ENCODE measurements around the gene RHBDD2. TPM values are rescaled to one million over a fixed set of nuclear protein-coding genes. Genes with fewer than 3 reads are reported as not detected.
"Not testable (repeated sequence)": the region's sequence is repeated elsewhere in the genome, so short reads cannot be mapped to it uniquely, and the experiment has no call there.

Gene RHBDD2
- total RNA-seq, 8 experiments from 2014 or later, result 44.1 to 157 (median 73.2) TPM

- 73 to 100% (median 93%) methylated on average over 2 to 8 of the region's 13 CpGs; no CpG with 5 or more reads in 4 of the 10 experiments for WGBS, 10 experiments
- H3K4me1 ChIP-seq (replicated peaks in 1 of 2), result peaks cover 8 to 16% of the 10 kb centered on the region in 2 donors
- in situ Hi-C loops (cut with MboI; ENCODE audit: low pct_unique_long_range_greater_than_20kb in 2 of 9, low sequenced_read_pairs in 9 of 9, unreplicated experiment in 9 of 9); H3K4me3 ChIP-seq; ATAC-seq (replicated peaks in 6 of 8); H3K27ac ChIP-seq: not testable (repeated sequence)
These were observed 4.5 kb downstream of the RHBDD2 start for GRCh38 chr7:75883265-75883824.

DNA sequence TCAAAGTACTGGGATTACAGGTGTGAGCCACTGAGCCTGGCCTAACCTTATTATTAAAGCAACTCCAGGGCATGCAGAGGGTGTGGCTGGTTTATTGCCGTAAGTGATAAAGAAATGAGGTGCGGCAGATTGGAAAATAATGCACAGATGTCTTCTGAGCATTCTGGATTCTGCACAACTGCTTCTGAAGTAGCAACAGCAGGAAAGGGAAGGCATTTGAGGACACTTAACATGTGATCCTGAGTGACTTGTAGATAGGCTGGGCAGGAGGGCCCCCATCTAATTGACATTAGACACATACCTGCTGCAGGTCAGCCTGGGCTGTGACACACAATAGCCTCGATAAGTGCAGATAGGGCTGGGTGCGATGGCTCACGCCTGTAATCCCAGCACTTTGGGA lies 5.6 kb downstream of the RHBDD2 start:
- ATAC-seq (replicated peaks in 6 of 8), result peak in 1 of 8 experiments; percentile 12
- no peak overlapping the region for H3K4me3 ChIP-seq
- in situ Hi-C loops (cut with MboI; ENCODE audit: low pct_unique_long_range_greater_than_20kb in 2 of 9, low sequenced_read_pairs in 9 of 9, unreplicated experiment in 9 of 9), result no loop called here
- H3K4me1 ChIP-seq (replicated peaks in 1 of 2), result peaks cover 11 to 21% of the 10 kb centered on the region in 2 donors
- no peak overlapping the region for H3K27ac ChIP-seq
- 83 to 100% (median 96%) methylated on average over 1 to 5 of the region's 5 CpGs; no CpG with 5 or more reads in 6 of the 10 experiments for WGBS, 10 experiments

DNA sequence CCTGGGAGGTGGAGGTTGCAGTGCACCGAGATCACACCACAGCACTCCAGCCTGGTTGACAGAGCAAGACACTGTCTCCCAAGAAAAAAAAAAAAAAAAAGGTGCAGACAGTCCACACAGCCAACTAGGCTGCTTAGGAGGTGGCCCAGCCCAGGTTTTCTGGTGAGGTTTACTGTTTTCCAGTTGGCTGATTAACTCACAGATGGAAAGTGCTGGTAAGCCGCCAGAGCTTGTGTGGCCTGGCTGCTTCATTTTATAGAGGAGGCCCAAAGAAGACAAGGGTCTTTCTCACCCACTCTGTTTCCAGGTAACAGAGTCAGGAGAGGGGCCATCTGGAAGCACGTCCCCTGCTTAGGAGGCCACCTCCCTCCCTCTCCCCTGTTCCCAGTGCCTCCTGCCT lies 6.2 kb downstream of the RHBDD2 start:
- Histone ChIP-seq H3K27ac (no peak overlapping the region), H3K4me1 (replicated peaks in 1 of 2) (peaks cover 17 to 26% of the 10 kb centered on the region in 2 donors), H3K4me3 (no peak overlapping the region)
- in situ Hi-C loops (cut with MboI; ENCODE audit: low pct_unique_long_range_greater_than_20kb in 2 of 9, low sequenced_read_pairs in 9 of 9, unreplicated experiment in 9 of 9), result no loop called here
- WGBS, 10 experiments, result 67 to 100% (median 90%) methylated on average over 1 to 3 of the region's 3 CpGs; no CpG with 5 or more reads in 6 of the 10 experiments
- ATAC-seq (replicated peaks in 6 of 8), result no peak

- in situ Hi-C loops (cut with MboI; ENCODE audit: low pct_unique_long_range_greater_than_20kb in 2 of 9, low sequenced_read_pairs in 9 of 9, unreplicated experiment in 9 of 9), result no loop called here
- H3K4me3 ChIP-seq, result no peak overlapping the region
- H3K27ac ChIP-seq, result no peak overlapping the region
- ATAC-seq (replicated peaks in 6 of 8), result peak in 3 of 8 experiments; percentile 8 to 12 (median 8)
- 89 to 100% (median 100%) methylated on average over 1 to 7 of the region's 13 CpGs; no CpG with 5 or more reads in 2 of the 10 experiments for WGBS, 10 experiments
- peaks cover 13% of the 10 kb centered on the region in 2 donors for H3K4me1 ChIP-seq (replicated peaks in 1 of 2)
These were observed 9.0 kb downstream of the RHBDD2 start for GRCh38 chr7:75887669-75888369.

DNA sequence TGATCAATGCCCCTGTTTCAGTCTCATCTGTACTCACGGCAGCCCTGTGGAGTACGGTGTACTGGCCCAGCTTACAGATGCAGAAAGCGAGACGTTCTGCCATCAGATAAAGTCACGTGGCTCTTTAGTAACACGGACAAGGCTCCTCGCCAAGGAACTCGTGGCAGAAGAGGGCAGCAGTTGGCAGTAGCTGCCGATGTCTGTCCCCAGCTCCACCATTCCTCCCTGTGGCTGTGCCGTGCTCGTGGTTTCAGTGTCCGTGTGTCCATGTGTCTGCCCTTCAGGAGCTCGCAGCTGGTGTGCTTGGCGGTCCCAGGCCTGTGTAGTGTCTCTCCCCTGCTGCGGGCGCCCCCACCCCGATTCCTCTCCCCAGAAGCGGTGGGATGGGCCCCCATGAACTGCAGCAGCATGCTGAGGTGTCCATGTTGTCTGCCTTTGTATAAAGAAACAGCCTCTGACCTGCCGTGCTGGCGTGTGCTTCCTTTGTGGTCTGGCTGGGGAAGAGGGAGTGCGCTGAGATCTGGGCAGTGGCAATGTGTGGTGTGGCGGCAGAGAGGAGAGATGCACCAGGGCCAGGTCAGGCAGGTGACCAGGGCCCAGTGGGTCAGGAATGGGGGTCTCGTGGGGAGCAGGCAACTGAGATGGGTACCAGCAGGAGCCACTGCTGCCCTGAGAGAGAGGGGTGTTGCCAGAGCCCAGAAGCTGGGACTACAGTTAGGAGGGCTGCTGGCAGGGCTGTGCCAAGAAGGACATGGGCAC lies 9.8 kb downstream of the RHBDD2 start:
- peak in 4 of 8 experiments; percentile 12 to 21 (median 14) for ATAC-seq (replicated peaks in 6 of 8)
- Histone ChIP-seq H3K27ac (no peak overlapping the region), H3K4me3 (no peak overlapping the region), H3K4me1 (replicated peaks in 1 of 2) (peaks cover 13% of the 10 kb centered on the region in 2 donors)
- 40 to 100% (median 95%) methylated on average over 1 to 5 of the region's 23 CpGs; no CpG with 5 or more reads in 4 of the 10 experiments for WGBS, 10 experiments
- in situ Hi-C loops (cut with MboI; ENCODE audit: low pct_unique_long_range_greater_than_20kb in 2 of 9, low sequenced_read_pairs in 9 of 9, unreplicated experiment in 9 of 9), result no loop called here

DNA sequence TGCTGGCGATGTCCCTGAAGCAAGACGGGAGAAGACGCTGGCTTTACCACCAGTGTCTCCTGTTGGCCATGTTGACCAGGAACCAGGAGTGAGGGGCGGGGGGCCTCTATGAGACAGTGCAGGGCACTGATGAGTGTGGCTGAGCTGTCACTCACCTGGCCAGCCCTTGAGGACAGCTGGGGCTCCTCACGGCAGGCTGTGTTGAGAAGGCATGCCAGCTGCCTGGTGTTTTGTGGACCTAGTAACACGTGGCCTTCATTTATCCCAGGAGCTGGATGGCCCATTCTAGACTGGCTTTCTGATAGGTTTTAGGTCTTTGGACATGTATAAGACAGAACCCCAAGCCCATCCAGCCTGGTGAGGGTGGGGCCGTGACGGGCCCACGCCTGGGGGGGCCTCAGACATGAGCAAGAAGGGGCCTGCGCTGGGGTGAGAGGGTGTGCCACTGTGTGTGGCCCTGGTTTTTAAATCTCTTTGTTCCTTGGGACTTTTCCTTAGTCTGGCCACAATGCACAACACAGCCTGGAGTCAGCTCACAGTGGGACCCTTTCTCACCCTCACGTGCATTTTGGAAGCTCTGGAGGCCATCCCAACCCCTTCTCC lies 10.5 kb downstream of the RHBDD2 start:
- in situ Hi-C loops (cut with MboI; ENCODE audit: low pct_unique_long_range_greater_than_20kb in 2 of 9, low sequenced_read_pairs in 9 of 9, unreplicated experiment in 9 of 9), result no loop called here
- Histone ChIP-seq H3K4me3 (no peak overlapping the region), H3K27ac (peak overlapping the region in 1 of 2 donors; percentile 42), H3K4me1 (replicated peaks in 1 of 2) (peaks cover 13% of the 10 kb centered on the region in 2 donors)
- WGBS, 10 experiments, result 60% methylated on average over 1 of the region's 11 CpGs; no CpG with 5 or more reads in 9 of the 10 experiments
- peak in 6 of 8 experiments; percentile 2 to 55 (median 37) for ATAC-seq (replicated peaks in 6 of 8)

DNA sequence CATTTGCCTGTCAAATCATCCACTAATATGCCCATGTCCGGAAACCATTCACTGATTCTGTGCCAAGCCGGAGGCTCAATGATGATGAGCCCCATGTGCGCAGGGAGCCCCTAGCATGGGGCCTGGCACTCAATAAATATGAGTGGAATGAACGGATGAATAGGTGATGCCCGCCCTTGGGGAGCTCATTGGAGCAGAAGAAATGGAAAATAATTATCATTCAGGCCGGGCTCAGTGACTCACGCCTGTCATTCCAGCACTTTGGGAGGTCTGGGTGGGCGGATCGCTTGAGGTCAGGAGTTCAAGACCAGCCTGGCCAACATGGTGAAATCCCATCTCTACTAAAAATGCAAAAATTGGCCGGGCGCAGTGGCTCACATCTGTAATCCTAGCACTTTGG lies 11.0 kb downstream of the RHBDD2 start:
- Histone ChIP-seq H3K4me1 (replicated peaks in 1 of 2) (peaks cover 13% of the 10 kb centered on the region in 2 donors), H3K27ac (no peak overlapping the region), H3K4me3 (no peak overlapping the region)
- in situ Hi-C loops (cut with MboI; ENCODE audit: low pct_unique_long_range_greater_than_20kb in 2 of 9, low sequenced_read_pairs in 9 of 9, unreplicated experiment in 9 of 9), result no loop called here
- 44 to 80% (median 68%) methylated on average over 1 to 7 of the region's 11 CpGs; no CpG with 5 or more reads in 4 of the 10 experiments for WGBS, 10 experiments
- ATAC-seq (replicated peaks in 6 of 8), result peak; percentile 11 to 65 (median 54)

GRCh38 chr7:75891237-75891636 lies 12.4 kb downstream of the RHBDD2 start:
- ATAC-seq (replicated peaks in 6 of 8); H3K27ac ChIP-seq; H3K4me3 ChIP-seq; in situ Hi-C loops (cut with MboI; ENCODE audit: low pct_unique_long_range_greater_than_20kb in 2 of 9, low sequenced_read_pairs in 9 of 9, unreplicated experiment in 9 of 9): not testable (repeated sequence)
- 40 to 100% (median 90%) methylated on average over 1 to 4 of the region's 7 CpGs; no CpG with 5 or more reads in 6 of the 10 experiments for WGBS, 10 experiments
- peaks cover 13% of the 10 kb centered on the region in 2 donors for H3K4me1 ChIP-seq (replicated peaks in 1 of 2)

- in situ Hi-C loops (cut with MboI; ENCODE audit: low pct_unique_long_range_greater_than_20kb in 2 of 9, low sequenced_read_pairs in 9 of 9, unreplicated experiment in 9 of 9), result no loop called here
- 80 to 100% (median 99%) methylated on average over 1 to 4 of the region's 7 CpGs; no CpG with 5 or more reads in 6 of the 10 experiments for WGBS, 10 experiments
- H3K4me3 ChIP-seq, result no peak overlapping the region
- peaks cover 13% of the 10 kb centered on the region in 2 donors for H3K4me1 ChIP-seq (replicated peaks in 1 of 2)
- peak in 1 of 8 experiments; percentile 5 for ATAC-seq (replicated peaks in 6 of 8)
- H3K27ac ChIP-seq, result no peak overlapping the region
These were observed 13.1 kb downstream of the RHBDD2 start for GRCh38 chr7:75891815-75892411.

- no peak overlapping the region for H3K27ac ChIP-seq
- in situ Hi-C loops (cut with MboI; ENCODE audit: low pct_unique_long_range_greater_than_20kb in 2 of 9, low sequenced_read_pairs in 9 of 9, unreplicated experiment in 9 of 9), result no loop called here
- 0 to 100% (median 32%) methylated on average over 1 to 11 of the region's 15 CpGs; no CpG with 5 or more reads in 3 of the 10 experiments for WGBS, 10 experiments
- H3K4me3 ChIP-seq, result no peak overlapping the region
- peak in 3 of 8 experiments; percentile 36 to 80 (median 71) for ATAC-seq (replicated peaks in 6 of 8)
- peaks cover 13% of the 10 kb centered on the region in 2 donors for H3K4me1 ChIP-seq (replicated peaks in 1 of 2)
These were observed 13.9 kb downstream of the RHBDD2 start for GRCh38 chr7:75892634-75893272.

GRCh38 chr7:75896803-75897327 lies 18.0 kb downstream of the RHBDD2 start:
- no peak for ATAC-seq (replicated peaks in 6 of 8)
- peaks cover 0 to 7% of the 10 kb centered on the region in 2 donors for H3K4me1 ChIP-seq (replicated peaks in 1 of 2)
- H3K27ac ChIP-seq, result no peak overlapping the region
- WGBS, 10 experiments, result 40 to 100% (median 82%) methylated on average over 1 to 4 of the region's 6 CpGs; no CpG with 5 or more reads in 6 of the 10 experiments
- in situ Hi-C loops (cut with MboI; ENCODE audit: low pct_unique_long_range_greater_than_20kb in 2 of 9, low sequenced_read_pairs in 9 of 9, unreplicated experiment in 9 of 9), result no loop called here
- no peak overlapping the region for H3K4me3 ChIP-seq

Data from motor neuron (in vitro differentiated cells).